Islet precursor cell (in vitro differentiated cells): ENCODE measurements around the gene OR4K5.
"Not testable (repeated sequence)": the region's sequence is repeated elsewhere in the genome, so short reads cannot be mapped to it uniquely, and the experiment has no call there.

Source experiments
- DNase-seq: peaks from one replicate; pipeline ENCODE4 v3.0.0-alpha.2; 2018

OR4K5 gene

DNA sequence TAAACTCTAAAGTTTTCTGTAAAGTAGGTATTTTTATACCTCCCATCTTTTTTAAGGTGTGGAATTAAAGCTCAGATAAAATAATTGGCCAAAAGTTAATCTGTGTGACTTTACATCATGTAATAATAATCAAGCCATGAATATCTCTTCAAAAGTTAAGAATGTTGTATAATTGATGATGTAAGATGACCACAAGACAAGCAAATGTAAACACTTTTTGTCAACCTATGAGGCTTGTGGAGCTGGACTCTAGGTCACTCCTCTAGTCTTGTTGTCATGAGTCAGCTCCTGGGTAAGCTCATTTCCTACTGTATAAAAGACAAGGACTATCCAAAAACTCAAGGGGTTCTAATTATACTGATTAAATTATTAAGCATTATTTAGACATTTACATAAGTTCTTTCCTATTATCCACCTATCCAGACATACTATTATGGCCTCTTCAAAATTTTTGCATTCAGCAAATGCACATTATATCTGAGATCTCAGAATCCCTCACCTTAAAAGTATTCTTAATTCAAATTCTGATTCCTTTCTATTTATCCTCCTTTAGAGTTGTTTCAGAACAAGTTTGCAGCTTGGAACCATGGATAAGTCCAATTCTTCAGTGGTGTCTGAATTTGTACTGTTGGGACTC lies at the start of gene OR4K5:
Gene OR4K5 (plus strand): TSS at position 587 of the 637 bp plus-strand sequence. CDS start 0 bp downstream, at position 587.
- DNase-seq: no peak

- DNase-seq: no peak
Measured at GRCh38 chr14:19873178-19873577, 47.2 kb upstream of the OR4K5 start.

DNA sequence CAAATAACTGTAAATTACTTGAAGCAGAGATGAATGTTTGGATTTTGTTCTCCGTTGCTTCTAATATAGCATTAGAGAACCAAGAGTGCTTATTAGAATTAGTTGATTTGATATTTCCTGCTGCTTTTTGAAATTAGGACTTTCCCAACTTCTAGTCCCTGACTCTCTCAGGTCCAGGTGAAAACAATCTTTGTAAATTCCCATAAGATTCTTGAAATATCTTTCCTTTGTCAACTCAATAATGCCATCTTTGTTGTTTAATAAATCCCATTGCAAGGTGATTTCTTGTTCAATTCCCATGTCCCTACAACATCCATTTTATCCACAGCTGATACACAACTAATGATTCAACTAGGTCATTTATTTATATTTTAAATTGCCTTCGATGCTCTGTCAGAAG lies 45.6 kb upstream of the OR4K5 start, which contains the start of gene OR4K2:
Gene OR4K2 (plus strand): TSS at position 301 of the 400 bp plus-strand sequence. CDS start 1,126 bp downstream, outside the sequence.
- no peak for DNase-seq

- no peak for DNase-seq
Measured at GRCh38 chr14:19878029-19878642, 42.3 kb upstream of the OR4K5 start.

- no peak for DNase-seq
Measured at GRCh38 chr14:19895282-19895681, 25.1 kb upstream of the OR4K5 start.

GRCh38 chr14:19900999-19901398 lies 19.4 kb upstream of the OR4K5 start:
- no peak for DNase-seq

GRCh38 chr14:19902409-19902808 lies 18.0 kb upstream of the OR4K5 start:
- no peak for DNase-seq

DNA sequence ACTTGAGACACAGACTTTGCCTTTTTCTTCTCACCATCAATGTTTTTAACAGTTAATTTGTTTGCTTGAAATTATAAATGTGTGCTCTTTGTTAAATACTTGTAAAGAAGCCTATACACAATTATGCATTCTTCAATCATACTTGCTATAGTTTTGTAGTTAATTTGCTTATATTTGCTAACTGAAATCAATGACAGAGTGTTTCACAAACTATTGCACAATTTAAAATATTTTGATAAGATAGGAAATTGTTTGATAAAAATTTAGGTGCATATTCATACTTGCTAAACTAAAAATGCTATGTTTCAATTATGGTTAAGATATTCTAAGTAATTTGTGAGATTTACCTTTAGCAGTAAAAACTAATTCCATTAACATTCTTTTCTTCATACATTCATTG lies 13.7 kb upstream of the OR4K5 start:
- no peak for DNase-seq

- DNase-seq: no peak
Measured at GRCh38 chr14:19911114-19911513, 9.3 kb upstream of the OR4K5 start.

DNA sequence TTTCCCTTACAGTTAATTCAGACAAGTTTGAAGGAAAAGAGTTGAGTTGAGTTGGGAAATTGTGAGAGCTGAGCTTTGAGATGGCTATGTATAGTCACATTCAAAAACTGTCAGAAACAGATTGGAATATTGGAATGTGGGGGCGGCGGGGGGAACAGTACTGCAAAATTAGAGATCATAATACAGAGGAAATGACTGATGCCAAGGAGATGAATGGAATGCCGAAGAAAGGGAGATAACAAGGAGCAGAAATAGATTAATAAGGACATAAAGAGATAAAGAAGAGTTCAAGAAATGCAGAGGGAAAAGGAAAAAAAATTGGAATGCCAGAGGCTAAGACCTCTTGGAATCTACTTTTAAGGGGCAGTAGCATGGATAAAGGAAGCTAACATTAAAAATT lies 3.2 kb upstream of the OR4K5 start:
- DNase-seq: no peak

DNA sequence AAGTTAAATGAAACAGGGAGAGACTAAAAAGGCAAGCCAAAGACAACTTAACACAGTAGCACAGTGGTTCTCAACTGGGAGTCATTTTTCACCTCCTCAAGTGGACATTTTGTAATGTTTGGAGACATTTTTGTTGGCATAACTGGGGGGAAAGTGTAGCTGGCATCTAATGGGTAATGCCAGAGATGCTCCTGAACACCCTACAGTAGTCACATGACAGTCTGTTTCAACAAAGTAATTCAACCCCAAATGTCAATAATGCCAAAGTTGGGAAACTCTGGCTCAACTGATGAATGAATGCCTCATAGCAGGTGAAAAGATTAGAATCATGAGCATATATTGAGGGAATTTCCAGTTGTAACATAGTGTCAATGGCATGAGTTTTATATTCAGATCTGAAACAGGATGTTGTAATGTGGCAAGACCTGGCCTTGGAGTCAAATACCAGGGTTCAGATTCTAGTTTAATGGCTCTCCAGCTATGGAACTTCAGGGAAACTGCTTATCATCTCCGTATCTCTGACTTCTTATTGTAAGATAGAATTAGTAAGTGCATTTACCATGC lies 2.4 kb upstream of the OR4K5 start:
- no peak for DNase-seq

DNA sequence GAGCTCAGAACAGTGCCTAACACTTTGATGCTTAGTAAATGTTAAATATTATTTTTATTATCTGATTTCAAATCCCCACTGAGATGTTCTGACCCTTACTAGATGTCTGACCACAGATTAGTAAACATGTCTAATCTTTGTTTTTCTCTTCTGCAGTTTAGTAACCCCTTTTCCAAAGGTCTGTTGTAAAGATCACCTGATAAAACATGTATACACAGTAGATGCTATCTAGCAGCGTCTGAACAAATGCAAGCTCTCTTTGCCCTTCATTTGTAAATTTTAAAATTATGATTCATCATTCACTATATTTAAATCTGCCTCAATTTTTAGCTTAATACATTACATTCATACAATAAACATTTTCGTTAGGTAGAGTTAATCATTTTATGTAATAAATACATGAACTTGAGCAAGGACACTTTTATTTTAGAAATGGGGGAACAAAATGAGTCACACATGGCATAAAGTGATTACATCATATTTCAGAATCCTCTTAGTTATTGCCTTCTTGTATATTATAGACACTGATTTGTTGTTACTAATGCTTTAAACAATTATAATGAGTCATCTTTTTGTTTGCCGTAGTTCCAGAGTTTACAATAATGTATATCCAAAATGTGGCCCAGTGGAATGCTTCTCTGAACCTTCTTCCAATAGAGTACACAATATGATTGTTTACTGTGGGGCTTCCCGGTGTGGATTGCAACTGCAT lies 1.7 kb upstream of the OR4K5 start:
- DNase-seq: no peak

DNA sequence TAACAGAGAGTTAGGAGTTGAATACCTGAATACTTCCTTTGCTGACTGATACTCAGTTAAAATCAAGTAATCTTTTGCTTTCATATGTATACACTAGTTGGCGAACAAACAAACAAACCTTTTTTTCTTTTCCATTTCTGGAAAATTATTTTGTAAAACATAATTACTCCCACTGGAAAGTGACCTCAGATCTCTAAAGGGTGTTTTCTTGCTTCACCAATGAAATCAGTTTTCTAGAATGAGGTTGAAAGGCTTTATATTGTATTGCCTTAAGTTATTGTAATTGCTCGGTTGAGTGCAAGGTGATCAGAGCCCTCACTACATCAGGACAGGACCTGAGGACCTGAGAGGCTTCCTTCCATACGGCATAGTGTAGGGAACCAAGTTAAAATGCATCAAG lies 10.2 kb downstream of the OR4K5 start, which contains the start of gene OR4K1:
Gene OR4K1 (plus strand): TSS at position 301 of the 400 bp plus-strand sequence. CDS start 4,750 bp downstream, outside the sequence.
- no peak for DNase-seq

- DNase-seq: no peak
Measured at GRCh38 chr14:19941668-19942067, 21.3 kb downstream of the OR4K5 start.

GRCh38 chr14:19947413-19948090 lies 27.1 kb downstream of the OR4K5 start:
- DNase-seq: no peak

DNA sequence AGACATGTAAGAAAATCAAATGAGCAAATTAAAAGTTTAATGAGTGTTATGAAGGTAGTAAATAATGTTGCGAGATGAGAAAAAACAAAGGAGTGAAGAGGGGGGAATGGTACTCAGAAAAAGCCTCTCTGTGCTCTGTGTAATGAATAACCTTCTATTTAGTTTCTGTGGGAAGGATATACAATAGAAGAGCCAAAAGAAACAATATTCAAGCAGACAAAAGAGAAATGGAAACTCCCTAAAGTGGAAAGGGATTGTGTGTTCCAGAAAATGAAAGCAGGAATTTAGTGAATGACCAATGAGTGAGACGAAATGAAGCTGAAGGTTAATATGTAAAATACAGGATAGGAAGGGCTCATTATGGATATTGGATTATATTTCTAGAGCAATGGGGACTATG lies 28.8 kb downstream of the OR4K5 start:
- DNase-seq: no peak

DNA sequence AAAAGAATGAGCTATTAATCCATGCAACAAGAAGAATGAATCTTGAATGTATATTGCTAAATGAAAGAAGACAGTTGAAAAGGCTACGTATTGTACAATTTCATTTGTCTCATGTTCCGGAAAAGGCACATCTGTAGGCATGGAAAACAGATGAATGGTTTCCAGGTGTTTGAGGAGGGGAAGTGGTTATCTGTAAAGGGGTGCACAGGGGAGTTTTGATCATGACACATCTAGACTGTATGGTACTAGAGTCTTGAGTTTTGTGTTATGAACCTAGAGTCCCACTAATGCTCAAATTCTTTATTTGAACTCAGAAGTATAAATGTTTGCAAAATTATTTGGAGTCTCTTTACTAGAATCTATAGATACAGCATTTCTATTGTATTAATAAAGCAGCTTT lies 49.3 kb downstream of the OR4K5 start:
- not testable (repeated sequence) for DNase-seq
